Right ventricle myocardium inferior (tissue), 1 donor: ENCODE measurements around the gene ERCC4. TPM values are rescaled to one million over a fixed set of nuclear protein-coding genes. Genes with fewer than 3 reads are reported as not detected.

Experiments used
- ATAC-seq: fragments of 200-7000 bp; cut with Tn5 transposase; one replicate; pipeline ENCODE4 v1.9.1; 2020; ENCODE audit warnings: mild to moderate bottlenecking, moderate library complexity
- DNase-seq: peaks from one replicate; pipeline ENCODE4 v3.0.0; 2021; ENCODE audit errors: missing footprints
- intact Hi-C: fragments of 100-400 bp; cut with DNase I; formaldehyde crosslinking; loops from one replicate; pipeline ENCODE4 v1.11.0; 2022
- total RNA-seq: library from RNA; stranded (reverse); fragmentation: NEBNext Ultra II Directional; extraction: Animal tissue kit (Norgen Biotek cat#: 25700); gene quantifications from one replicate; pipeline ENCODE4 v1.2.1, GENCODE V29; 2021
- donor health status: DM: no; HTN: yes; CAD: no; lungs with severe emphysema.

The ERCC4 gene
- total RNA-seq, 1 donor from 2014 or later: 7.2 TPM

GRCh38 chr16:13970708-13971422 is 50.9 kb downstream of the ERCC4 start:
- ATAC-seq (no peak), DNase-seq (no peak)
- intact Hi-C loops: no loop called here

- no peak for DNase-seq
- intact Hi-C loops: no loop called here
- ATAC-seq: no peak
Observed at GRCh38 chr16:13973321-13974023, 53.5 kb downstream of the ERCC4 start.

- intact Hi-C loops: no loop called here
- no peak for ATAC-seq
- no peak for DNase-seq
Observed at GRCh38 chr16:13977177-13977576, 57.2 kb downstream of the ERCC4 start.

- ATAC-seq (no peak), DNase-seq (no peak)
- intact Hi-C loops: no loop called here
Observed at GRCh38 chr16:13982451-13982850, 62.5 kb downstream of the ERCC4 start.

GRCh38 chr16:13983625-13984024 is 63.7 kb downstream of the ERCC4 start:
- intact Hi-C loops: no loop called here
- DNase-seq (no peak), ATAC-seq (no peak)

GRCh38 chr16:13984794-13985193 is 64.8 kb downstream of the ERCC4 start:
- DNase-seq: no peak
- intact Hi-C loops: no loop called here
- no peak for ATAC-seq

- DNase-seq (no peak), ATAC-seq (no peak)
- intact Hi-C loops: no loop called here
Observed at GRCh38 chr16:13988038-13988437, 68.1 kb downstream of the ERCC4 start.

GRCh38 chr16:13992322-13992721 is 72.4 kb downstream of the ERCC4 start:
- ATAC-seq: no peak
- no peak for DNase-seq
- intact Hi-C loops: no loop called here

- DNase-seq (no peak), ATAC-seq (no peak)
- intact Hi-C loops: no loop called here
Observed at GRCh38 chr16:13992976-13993375, 73.0 kb downstream of the ERCC4 start.

- DNase-seq: no peak
- ATAC-seq: peak; percentile 86
- intact Hi-C loops: loop anchor here (5.0 kb wide), 3 partner anchors 57 to 93 kb away; partner anchors contain the start of gene MRTFB
Observed at GRCh38 chr16:13994239-13995106, 74.5 kb downstream of the ERCC4 start.

- intact Hi-C loops: loop anchor here (5.0 kb wide), 3 partner anchors 58 to 92 kb away; partner anchors contain the start of gene MRTFB
- no peak for ATAC-seq
Observed at GRCh38 chr16:13995194-13995593, 75.2 kb downstream of the ERCC4 start.

GRCh38 chr16:13996778-13997288 is 76.9 kb downstream of the ERCC4 start:
- intact Hi-C loops: loop anchor here (5.0 kb wide), 3 partner anchors 60 to 90 kb away; partner anchors contain the start of gene MRTFB
- DNase-seq (no peak), ATAC-seq (no peak)

More at GRCh38 chr16:13995194-13995593, 75.2 kb downstream of the ERCC4 start:
- DNase-seq: no peak

GRCh38 chr16:13997526-13997925 is 77.6 kb downstream of the ERCC4 start:
- DNase-seq (no peak), ATAC-seq (no peak)
- intact Hi-C loops: loop anchor here (5.0 kb wide), 3 partner anchors 60 to 90 kb away; partner anchors contain the start of gene MRTFB

- no peak for ATAC-seq
- DNase-seq: no peak
- intact Hi-C loops: loop anchor here (5.0 kb wide), 3 partner anchors 61 to 89 kb away; partner anchors contain the start of gene MRTFB
Observed at GRCh38 chr16:13997933-13998332, 78.0 kb downstream of the ERCC4 start.

- intact Hi-C loops: loop anchor here (5.0 kb wide), 3 partner anchors 62 to 88 kb away; partner anchors contain the start of gene MRTFB
- no peak for ATAC-seq
- DNase-seq: no peak
Observed at GRCh38 chr16:13999071-13999894, 79.3 kb downstream of the ERCC4 start.

- ATAC-seq: peak; percentile 83
- DNase-seq: no peak
- intact Hi-C loops: loop anchor here (5.0 kb wide), 4 partner anchors 63 to 187 kb away; partner anchors contain the start of gene MRTFB
Observed at GRCh38 chr16:13999895-14000425, 80.0 kb downstream of the ERCC4 start.

GRCh38 chr16:14001521-14001920 is 81.6 kb downstream of the ERCC4 start:
- DNase-seq (no peak), ATAC-seq (no peak)
- intact Hi-C loops: loop anchor here (5.0 kb wide), 1 partner anchor 186 kb away; no protein-coding TSS in a partner anchor
